GM18498 (cell line): ENCODE results near the gene SLC16A9.
"Not testable (repeated sequence)": the region's sequence is repeated elsewhere in the genome, so short reads cannot be mapped to it uniquely, and the experiment has no call there.

Experiments used
- ATAC-seq: cut with Tn5 transposase; IDR thresholded peaks from one replicate; pipeline ENCODE4 v1.9.1; 2021; ENCODE audit warnings: mild to moderate bottlenecking, moderate library complexity; ENCODE audit not compliant: unreplicated experiment

The SLC16A9 gene

GRCh38 chr10:59678884-59679301 lies 30.8 kb downstream of the SLC16A9 start:
- peak; percentile 79 for ATAC-seq

- ATAC-seq = no peak
Observed at GRCh38 chr10:59677253-59677831, 32.3 kb downstream of the SLC16A9 start.

GRCh38 chr10:59675812-59676211 lies 33.8 kb downstream of the SLC16A9 start:
- no peak for ATAC-seq

- no peak for ATAC-seq
Observed at GRCh38 chr10:59674215-59674836, 35.3 kb downstream of the SLC16A9 start.

- peak; percentile 57 for ATAC-seq
Observed at GRCh38 chr10:59672150-59672875, 37.3 kb downstream of the SLC16A9 start.

GRCh38 chr10:59670269-59670668 lies 39.4 kb downstream of the SLC16A9 start:
- ATAC-seq = no peak

- ATAC-seq = no peak
Observed at GRCh38 chr10:59668096-59668495, 41.6 kb downstream of the SLC16A9 start.

GRCh38 chr10:59666310-59666709 lies 43.3 kb downstream of the SLC16A9 start:
- no peak for ATAC-seq

- ATAC-seq = not testable (repeated sequence)
Observed at GRCh38 chr10:59663213-59663612, 46.4 kb downstream of the SLC16A9 start.

- ATAC-seq = no peak
Observed at GRCh38 chr10:59657724-59658123, 51.9 kb downstream of the SLC16A9 start.

- no peak for ATAC-seq
Observed at GRCh38 chr10:59655309-59655708, 54.3 kb downstream of the SLC16A9 start.

GRCh38 chr10:59654007-59654406 lies 55.6 kb downstream of the SLC16A9 start:
- ATAC-seq = peak; percentile 88

GRCh38 chr10:59651902-59652301 lies 57.7 kb downstream of the SLC16A9 start:
- no peak for ATAC-seq

- no peak for ATAC-seq
Observed at GRCh38 chr10:59649606-59650346, 59.9 kb downstream of the SLC16A9 start.

GRCh38 chr10:59648711-59649201 lies 60.9 kb downstream of the SLC16A9 start:
- no peak for ATAC-seq

- ATAC-seq = no peak
Observed at GRCh38 chr10:59644841-59645240, 64.8 kb downstream of the SLC16A9 start.

GRCh38 chr10:59641688-59642087 lies 68.0 kb downstream of the SLC16A9 start:
- not testable (repeated sequence) for ATAC-seq

- ATAC-seq = no peak
Observed at GRCh38 chr10:59635502-59636290, 74.0 kb downstream of the SLC16A9 start.

- ATAC-seq = no peak
Observed at GRCh38 chr10:59634102-59634501, 75.5 kb downstream of the SLC16A9 start.

GRCh38 chr10:59633063-59633462 lies 76.6 kb downstream of the SLC16A9 start:
- ATAC-seq = no peak
